Measurements from ENCODE around the gene REEP2. TPM values are rescaled to one million over a fixed set of nuclear protein-coding genes. Genes with fewer than 3 reads are reported as not detected.

REEP2 gene
- total RNA-seq, 1 donor from 2014 or later: 30.6 TPM

DNA sequence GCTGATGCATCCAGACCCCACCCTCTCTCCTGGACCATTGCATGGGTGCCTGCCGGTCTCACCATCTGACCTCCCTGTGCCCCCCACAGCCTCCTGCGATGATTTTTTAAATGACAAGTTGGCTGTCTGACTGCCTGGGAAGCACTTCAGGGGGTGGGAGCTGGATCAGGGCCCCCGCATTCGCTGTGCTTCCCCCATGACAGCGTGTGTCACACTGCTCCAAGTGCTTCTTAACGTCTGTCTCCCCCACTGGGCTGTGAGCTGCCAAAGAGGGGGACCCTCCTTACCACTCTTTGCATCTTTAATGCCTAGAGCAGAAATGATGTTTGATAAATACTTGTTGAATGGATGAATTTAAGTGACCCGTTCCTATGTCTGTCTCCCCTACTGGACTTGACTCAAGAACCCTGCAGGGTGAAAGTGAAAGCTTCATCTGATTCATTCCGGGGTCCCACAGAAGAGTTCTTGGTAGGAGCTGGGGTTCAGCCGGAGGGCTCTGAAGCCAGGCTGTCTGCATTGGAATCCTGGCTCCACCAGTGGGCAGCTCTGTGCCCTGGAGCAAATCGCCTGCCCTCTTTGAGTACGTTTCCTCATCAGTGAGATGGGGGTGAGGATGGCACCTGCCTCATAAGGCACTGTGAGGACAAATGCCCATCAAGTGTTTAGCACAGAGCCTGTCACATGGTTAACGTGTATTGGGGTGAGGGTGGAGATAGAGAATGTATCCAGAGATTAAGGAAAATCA lies 18.8 kb downstream of the REEP2 start:
- no peak overlapping the region for H3K4me3 ChIP-seq (ENCODE audit: low read depth, low read length)
- TF ChIP-seq, protein P1, sequence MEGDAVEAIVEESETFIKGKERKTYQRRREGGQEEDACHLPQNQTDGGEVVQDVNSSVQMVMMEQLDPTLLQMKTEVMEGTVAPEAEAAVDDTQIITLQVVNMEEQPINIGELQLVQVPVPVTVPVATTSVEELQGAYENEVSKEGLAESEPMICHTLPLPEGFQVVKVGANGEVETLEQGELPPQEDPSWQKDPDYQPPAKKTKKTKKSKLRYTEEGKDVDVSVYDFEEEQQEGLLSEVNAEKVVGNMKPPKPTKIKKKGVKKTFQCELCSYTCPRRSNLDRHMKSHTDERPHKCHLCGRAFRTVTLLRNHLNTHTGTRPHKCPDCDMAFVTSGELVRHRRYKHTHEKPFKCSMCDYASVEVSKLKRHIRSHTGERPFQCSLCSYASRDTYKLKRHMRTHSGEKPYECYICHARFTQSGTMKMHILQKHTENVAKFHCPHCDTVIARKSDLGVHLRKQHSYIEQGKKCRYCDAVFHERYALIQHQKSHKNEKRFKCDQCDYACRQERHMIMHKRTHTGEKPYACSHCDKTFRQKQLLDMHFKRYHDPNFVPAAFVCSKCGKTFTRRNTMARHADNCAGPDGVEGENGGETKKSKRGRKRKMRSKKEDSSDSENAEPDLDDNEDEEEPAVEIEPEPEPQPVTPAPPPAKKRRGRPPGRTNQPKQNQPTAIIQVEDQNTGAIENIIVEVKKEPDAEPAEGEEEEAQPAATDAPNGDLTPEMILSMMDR (conservative IDR thresholded peaks at IDR 0.05; ENCODE audit: low read depth, low read length): peak; percentile 28
- no peak for DNase-seq (ENCODE audit: low read depth)

DNA sequence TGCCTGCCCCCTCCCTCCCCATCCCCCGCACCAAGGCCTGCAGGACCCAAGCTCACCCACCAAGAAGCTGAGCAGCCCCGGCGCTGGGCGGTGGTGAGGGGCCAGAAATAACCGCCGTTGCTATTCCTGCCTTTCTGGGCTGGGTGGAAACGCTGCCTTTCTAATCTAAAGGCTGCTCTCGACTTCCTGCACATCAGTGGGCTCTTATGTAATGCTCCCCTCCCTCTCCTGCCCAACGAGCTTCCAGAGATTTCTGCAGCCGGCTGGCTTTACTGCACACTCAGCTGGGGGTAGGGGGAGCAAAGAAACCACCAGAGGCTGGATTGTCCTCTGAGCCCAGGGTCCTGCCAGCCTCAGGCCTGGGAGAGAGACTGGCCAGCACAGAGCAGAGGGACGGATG lies 19.5 kb downstream of the REEP2 start:
- no peak for DNase-seq (ENCODE audit: low read depth)

DNA sequence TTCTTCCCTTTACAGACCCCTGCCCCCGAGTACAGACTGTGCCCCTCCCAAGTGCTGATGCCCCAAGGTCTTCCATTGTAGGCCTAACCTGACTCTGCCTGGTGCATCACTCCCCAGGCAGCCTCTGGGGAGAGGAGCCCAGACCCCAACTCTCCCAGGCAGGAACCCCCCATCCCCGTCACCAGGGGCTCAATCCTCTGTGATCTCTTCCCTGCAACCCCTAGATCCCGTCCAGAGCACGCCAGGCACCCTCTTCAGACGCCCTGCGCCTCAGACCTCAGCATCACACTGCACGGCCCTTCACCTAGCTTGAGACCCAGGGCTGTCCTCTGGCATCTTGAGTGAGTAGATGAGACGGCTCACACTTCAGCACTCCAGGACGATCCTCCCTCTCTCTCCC lies 20.0 kb downstream of the REEP2 start:
- DNase-seq (ENCODE audit: low read depth): no peak
- no peak overlapping the region for H3K4me3 ChIP-seq (ENCODE audit: low read depth, low read length)
- TF ChIP-seq, protein P1 (conservative IDR thresholded peaks at IDR 0.05; ENCODE audit: low read depth, low read length): no peak

More for the DNA sequence above, 19.5 kb downstream of the REEP2 start:
- H3K4me3 ChIP-seq (ENCODE audit: low read depth, low read length): no peak overlapping the region
- TF ChIP-seq, protein P1 (conservative IDR thresholded peaks at IDR 0.05; ENCODE audit: low read depth, low read length): no peak

DNA sequence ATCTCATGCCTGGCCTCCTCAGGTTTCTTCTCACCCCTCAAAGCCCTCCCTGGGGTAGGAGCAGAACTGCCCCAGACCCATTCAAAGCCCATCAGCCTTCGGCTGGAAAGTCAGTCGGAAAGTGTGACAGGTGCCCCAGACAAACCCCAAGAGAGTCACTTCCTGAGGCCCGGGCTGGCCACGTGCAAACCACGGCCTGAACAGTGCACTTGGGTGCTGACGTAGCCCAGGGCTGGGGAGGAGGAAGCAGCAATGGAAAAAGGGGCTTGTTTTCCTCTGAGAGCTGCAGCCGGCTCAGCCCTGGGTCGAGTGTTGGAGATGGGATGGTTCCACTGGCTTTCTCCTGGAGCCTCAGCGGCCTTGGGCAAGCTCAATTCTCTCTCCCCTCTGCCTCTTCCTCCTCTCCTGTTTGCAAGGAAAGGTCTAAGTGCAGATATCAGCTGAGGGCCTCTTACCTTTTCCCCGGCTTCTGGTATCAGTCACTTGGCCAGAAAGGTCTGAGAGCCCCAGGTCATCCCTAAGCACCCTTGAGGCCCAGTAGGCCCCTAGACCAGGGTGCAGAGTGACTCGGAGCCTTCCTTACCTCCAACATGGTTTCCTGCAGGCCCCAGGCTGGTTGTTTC lies 20.6 kb downstream of the REEP2 start:
- DNase-seq (ENCODE audit: low read depth): no peak
- H3K4me3 ChIP-seq (ENCODE audit: low read depth, low read length): no peak overlapping the region
- TF ChIP-seq, protein P1 (conservative IDR thresholded peaks at IDR 0.05; ENCODE audit: low read depth, low read length): no peak

DNA sequence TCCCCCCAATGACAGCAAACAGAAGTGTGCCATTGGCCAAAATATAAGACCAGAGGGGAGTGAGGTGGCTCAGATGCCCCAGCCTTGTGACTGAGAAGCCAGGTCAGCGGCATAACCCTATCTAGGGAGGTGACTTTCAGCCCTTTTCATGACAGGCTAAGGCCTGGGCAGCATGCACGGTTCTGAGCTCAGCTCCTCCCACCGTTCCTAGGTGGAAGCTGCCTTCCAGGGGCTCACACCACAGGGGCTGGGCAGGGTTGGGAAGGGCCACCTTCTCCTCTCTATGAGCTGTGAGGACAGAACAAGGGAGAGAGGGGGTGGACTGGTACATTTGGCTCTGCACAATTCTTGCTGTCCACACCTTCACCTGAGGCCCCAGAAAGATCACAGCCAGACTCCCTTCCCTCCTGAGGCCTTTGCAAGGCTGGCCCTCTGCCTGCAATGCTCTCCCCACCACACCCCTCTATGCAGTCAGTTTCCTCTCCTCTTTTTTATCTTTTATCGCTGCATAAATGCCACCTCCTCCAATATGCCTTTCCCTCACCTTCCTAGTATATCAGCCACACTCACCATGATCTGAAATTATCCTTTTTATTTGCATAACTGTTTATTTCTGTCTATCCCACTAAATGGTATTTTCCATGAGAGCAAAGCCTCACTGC lies 21.3 kb downstream of the REEP2 start:
- TF ChIP-seq, protein P1 (conservative IDR thresholded peaks at IDR 0.05; ENCODE audit: low read depth, low read length): no peak
- H3K4me3 ChIP-seq (ENCODE audit: low read depth, low read length): no peak overlapping the region
- no peak for DNase-seq (ENCODE audit: low read depth)

DNA sequence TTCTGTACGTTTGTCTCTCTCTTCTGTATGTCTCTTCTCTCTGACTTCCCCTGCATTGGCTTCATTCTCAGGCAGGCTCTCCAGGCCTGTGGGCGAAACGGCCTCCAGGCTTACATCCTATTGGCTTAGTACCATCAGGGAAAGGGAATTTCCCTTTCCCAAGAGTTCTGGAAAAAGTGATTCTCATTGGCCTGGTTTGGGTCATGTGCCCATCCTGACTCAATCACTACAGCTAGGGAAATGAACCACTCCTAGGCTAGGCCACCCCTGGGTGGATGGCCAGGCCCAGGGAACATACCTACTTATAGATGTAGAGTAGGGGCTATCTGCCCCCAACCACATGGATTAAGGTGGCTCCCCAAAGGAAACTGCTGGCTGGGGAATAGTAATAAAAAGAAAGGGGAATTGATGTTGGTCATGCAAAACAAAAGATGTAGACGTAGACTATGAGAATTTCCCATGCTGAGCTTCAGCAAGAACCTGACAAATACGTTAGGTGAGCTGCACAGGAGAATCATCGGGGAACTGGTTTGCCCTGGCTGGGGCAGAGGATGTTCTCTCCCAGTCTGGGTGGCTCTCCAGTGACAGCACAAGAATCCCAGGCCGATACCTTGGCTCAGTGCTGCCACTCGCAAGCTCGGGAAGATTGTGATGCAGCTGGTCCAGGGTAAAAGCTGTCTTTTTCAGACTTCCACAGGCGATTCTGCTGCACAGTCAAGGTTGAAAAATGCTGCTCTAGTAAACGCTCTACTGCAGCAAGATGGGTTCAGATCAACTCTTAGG lies 22.7 kb downstream of the REEP2 start:
- no peak for DNase-seq (ENCODE audit: low read depth)
- TF ChIP-seq, protein P1 (conservative IDR thresholded peaks at IDR 0.05; ENCODE audit: low read depth, low read length): no peak
- no peak overlapping the region for H3K4me3 ChIP-seq (ENCODE audit: low read depth, low read length)
